Hepatic stellate cell (primary cell): ENCODE results near the gene UBE2D2.
A peak's percentile ranks its signal among the peaks of the same experiment; 100 is the strongest.
"Not testable (repeated sequence)": the region's sequence is repeated elsewhere in the genome, so short reads cannot be mapped to it uniquely, and the experiment has no call there.

Experiments
- DNase-seq: peaks from one replicate; pipeline ENCODE4 v3.0.0; 2011; ENCODE audit warnings: low spot score

The UBE2D2 gene

DNA sequence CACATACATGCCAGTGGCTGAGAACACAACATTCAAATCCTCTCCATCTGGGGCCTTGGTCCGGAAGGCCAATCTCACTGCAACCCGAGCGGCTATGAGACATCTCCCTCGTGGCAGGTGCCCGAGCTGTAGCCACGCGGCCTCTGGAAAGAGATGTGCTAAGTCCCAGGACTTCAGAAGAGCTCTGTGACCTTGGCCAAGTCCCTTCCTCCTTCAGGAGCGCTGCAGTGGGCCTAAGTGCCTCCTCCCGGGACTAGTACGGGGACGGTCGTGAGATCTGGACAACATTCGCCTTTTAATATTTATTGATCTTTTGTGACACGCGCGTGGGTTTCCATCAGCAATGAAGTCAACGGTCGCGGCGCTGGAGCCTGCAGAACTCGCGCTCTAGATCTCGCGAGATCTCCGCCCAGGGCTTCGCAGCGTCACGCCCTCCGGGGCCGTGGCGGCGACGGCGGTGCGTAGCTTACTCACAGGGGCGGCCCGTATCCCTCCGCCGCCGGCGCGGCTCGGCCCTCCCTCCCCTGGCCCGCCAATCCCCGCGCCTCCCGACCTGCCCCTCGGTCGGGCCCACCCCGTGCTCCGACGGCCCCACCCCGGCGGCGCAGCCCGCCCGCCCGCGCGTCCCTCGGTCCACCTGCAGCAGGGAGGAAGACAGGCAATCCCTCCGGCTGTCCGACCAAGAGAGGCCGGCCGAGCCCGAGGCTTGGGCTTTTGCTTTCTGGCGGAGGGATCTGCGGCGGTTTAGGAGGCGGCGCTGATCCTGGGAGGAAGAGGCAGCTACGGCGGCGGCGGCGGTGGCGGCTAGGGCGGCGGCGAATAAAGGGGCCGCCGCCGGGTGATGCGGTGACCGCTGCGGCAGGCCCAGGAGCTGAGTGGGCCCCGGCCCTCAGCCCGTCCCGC is at the start of gene UBE2D2:
Gene UBE2D2, plus strand, starts transcription at position 588 of the 903 bp plus-strand sequence. CDS start 453 bp downstream, outside the sequence.
- peak; percentile 98 for DNase-seq

DNA sequence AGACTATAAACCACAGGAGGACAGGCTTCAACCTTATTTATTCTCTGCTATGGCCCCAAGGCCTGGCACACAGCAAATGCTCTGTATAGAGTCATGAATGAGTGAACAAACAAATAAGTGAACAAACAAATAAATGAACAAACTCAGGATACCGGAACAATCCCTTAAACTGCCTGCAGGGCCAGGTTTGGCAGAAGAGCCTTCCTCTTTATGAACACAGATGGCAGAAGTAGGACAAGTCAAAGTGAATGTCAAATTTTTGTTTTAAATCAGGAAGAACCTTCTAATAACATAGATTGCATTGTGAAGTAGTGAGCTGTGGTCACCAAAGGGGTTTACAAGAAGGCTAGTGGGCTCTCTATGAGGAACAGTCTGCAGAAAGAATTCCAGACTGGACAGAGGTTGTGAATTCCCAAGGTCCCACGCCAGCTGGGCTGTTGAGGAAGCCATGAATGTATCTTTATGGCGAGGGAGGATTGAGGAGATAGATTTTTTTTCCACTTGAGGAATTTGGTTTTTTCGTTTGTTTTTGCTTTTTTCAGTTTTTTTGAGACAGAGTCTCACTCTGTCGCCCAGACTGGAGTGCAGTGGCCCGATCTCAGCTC is 48.3 kb upstream of the UBE2D2 start:
- DNase-seq: no peak

DNA sequence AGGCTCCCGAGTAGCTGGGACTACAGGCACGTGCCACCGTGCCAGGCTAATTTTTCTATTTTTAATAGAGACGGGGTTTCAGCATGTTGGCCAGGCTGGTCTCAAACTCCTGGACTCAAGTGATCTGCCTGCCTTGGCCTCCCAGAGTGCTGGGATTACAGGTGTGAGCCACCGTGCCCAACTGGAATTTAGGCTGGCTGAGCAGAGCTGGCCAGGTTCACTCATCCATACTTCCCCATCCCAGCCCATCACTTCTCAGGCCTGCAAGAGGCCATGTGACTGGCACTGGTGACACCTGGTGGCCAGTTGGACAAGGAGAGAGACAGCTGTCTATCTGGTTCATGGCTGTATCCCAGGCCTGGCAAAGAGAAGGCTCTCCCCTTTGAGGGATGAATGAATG is 47.7 kb upstream of the UBE2D2 start:
- DNase-seq: peak; percentile 74

DNA sequence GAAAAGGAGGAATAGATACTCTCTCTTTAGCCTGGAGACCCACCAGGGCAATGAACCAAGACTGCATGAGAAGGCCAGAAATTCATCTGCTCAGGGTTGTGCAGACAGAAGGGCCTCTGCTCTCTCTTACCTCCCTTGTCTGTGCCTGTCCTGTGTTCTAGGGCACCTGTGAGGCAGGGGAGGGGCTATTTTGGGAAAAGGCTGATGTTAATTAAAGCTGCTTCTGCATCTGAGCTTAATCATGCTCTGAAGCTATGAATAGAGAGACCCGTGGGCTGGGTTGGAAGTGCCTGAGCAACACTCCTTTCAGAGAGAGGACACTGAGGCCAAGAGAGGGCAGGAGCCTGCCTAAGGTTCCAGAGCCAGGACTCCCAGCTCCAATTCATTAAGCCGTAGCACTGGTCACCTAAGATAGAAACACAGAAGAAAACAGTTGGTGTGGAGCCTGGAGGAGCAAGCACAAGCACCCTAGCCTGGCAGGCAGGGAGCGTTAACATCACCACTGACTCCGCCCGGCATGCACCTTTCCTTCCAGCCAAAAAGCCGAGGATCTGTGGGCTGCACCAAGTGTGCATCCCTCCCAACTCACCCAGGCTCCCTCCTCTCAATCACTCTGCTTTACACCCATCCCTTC is 47.2 kb upstream of the UBE2D2 start:
- no peak for DNase-seq

DNA sequence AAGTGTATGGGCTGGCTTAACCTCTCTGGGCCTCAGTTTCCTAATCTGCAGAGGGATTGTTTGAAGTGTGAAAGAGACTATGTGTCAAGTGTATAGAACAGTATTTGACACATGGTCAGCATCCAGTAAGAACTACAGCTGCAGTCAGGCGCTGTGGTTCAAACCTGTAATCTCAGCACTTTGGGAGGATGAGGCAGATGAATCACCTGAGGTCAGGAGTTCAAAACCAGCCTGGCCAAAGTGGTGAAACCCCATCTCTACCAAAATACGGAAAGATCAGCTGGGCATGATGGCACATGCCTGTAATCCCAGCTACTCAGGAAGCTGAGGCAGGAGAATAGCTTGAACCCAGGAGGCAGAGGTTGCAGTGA is 46.7 kb upstream of the UBE2D2 start:
- DNase-seq: no peak

DNA sequence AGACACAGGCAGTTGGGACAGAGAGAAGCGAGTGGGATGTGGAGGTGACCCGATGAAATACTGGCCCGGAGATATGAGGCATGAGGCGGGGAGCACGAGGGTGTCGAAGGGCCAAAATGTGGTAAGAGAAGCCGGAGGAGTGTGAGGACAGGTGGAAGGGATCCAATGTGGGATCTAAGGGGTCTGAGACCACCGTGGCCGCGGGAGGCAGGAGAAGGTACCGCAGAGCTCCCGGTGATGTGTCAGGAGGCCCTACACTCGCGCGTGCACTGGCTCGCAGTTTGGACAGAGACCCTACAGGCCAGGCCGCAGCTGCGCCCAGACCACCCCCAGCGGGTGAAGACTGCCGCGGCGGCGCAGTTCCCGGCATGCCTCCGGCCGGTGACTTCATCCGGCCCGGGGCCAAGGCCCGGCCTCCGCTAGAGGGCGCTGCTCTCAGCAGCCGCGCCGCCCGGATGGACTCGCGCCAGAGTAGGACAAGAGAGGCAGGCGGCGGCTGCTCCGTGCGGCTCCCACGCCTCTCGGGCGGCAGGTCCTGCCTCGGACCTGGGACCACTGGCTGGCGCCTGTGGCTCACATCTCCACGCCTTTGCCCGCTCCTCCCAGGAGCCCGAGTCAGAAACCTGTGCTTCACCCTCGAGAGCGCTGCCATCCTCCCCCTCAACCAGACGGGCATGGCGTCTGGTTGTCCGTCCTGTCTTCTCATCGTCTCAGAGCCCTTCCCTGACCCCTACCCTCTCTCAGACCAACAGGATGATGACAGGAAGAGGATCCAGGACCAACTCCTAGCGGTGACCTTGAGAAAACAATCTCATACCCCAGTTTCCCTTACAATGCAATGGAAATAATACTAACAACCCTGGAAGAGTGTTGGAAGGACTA is 43.2 kb upstream of the UBE2D2 start:
- peak; percentile 93 for DNase-seq

DNA sequence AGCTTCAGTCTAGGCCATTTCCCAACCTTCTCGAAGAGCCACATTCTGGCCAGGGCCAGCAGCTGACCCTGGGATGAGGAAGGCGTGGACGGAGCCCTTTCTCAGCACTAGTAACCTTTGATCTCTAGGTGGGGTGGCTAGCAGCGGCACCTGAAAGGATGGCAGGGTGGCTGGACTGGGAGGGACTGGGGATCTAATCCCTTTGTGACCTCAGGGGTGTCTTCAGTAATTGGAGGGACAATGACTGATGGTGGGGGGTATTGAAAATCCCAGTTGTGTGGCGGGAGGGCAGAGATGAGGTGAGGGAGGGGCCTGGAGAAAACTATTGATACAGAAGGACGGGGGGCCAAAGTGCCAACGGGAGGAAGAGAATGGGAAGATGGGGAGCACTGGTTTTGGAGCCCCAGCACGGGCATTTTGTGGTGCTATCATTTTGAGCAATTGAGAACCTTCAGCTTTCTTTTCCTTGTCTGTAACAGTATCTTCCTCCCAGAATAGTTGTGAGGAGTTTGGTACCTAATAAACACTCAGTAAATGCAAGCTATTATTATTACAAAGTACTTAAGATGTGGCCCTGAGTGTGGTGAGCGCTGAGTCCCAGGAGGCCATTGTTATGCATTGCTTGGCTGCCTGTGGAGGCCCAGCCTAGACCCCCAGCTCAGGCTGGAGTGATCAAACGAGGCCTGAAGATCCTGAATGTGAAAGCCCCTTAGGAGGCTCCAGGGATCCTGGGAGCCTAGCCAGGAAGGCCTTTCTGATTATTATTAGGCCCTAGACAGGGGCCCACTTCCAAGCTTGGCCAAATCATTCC is 37.3 kb upstream of the UBE2D2 start:
- no peak for DNase-seq

DNA sequence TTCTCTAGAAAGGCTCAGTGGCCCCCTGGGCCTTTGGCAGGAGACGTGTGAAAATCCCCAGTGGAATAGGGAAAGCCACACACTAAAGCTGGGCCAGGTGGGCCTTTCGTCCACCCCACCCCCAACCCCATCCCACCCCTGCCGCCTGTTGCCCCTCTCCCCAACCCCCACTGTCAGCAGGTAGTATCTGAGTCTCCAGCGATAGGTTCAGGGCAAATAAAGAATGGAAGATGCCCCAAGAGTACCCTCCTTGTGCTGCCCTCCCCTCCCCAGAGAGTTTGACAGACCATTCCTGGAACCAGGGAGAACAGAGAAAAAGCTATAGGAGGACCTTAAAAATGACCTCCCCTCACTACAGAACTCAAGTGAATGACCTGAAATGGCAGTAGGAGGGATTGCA is 36.7 kb upstream of the UBE2D2 start:
- DNase-seq: no peak

DNA sequence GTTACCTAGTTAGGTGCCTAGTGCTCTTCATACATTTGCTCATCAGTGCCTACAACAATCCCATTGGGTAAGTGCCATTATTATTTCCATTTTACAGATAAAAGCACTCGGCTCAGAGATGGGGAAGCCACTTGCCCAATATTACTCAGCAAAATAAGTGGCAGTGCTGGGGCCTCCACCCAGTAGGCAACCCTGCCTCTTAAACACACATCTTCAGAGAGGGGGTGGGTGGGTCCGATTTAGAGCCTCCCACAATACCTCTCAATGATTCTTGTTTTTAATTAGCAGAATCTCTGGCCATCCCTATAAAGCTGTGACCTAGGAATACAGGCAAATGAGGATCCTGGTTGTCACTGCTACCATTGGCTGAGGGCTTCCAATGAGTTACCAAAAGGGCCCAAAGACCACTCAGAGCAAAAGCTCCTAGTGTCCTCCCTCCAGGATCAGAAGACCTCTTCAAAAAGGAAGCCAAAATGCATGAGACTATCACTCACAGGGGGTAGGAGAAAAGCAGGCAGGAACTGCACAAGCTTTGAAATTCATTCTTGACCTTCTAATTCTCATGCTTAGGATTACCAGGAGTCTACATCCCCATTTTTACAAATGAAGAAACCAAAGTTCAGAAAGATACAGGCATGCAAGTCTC is 36.1 kb upstream of the UBE2D2 start:
- no peak for DNase-seq

DNA sequence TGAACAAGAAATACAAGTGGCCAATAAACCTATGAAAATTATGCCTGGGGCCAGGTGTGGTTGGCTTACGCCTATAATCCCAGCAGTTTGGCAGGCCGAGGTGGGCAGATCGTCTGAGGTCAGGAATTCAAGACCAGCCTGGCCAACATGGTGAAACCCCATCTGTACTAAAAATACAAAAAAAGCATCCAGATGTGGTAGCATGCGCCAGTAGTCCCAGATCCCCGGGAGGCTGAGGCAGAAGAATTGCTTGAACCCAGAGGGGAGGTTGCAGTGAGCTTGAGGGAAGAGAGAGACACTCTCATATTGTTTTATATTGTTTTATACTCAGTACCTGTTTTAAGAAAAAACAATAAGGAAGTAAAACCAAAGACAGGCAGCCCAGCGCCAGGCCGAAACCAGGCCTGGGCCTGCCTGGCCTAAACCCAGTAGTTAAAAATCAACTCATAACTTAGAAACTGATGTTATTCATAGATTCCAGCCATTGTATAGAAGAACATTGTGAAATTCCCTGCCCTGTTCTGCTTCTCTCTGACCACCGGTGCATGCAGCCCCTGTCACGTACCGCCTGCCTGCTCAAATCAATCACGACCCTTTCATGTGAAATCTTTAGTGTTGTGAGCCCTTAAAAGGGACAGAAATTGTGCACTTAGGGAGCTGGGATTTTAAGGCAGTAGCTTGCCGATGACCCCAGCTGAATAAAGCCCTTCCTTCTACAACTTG is 35.4 kb upstream of the UBE2D2 start:
- DNase-seq: not testable (repeated sequence)

DNA sequence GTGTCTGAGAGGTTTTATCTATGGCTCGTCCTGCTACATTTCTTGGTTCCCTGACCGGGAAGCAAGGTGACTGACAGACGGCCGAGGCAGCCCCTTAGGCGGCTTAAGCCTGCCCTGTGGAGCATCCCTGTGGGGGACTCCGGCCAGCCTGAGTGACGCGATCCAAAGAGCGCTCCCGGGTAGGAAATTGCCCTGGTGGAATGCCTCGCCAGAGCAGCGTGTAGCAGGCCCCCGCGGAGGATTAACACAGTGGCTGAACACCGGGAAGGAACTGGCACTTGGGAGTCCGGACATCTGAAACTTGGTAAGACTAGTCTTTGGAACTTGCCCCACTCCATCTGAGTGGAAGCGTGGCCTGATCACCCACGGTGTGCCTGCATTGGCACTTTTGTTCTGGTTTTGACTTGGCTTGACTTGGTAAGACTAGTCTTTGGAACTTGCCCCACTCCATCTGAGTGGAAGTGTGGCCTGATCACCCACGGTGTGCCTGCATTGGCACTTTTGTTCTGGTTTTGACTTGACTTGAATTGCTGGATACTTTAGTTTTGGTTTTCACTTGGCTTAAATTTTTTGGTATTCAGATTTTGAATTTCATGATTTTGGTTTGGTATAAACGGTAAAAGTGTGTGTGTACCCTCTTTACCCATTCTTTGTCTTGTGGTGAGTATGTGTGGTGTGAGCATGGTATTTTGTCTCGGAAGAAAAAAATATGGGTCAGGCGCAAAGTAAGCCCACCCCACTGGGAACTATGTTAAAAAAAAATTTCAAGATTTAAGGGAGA is 34.6 kb upstream of the UBE2D2 start:
- DNase-seq: not testable (repeated sequence)

DNA sequence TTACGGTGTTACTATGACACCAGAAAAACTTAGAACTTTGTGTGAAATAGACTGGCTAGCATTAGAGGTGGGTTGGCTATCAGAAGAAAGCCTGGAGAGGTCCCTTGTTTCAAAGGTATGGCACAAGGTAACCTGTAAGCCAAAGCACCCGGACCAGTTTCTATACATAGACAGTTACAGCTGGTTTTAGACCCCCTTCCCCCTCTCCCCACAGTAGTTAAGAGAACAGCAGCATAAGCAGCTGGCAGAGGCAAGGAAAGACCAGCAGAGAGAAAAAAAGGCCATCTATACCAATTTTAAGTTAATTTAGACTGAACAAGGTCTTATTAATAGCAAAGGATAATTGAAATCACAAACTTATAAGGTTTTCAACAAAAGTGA is 34.1 kb upstream of the UBE2D2 start:
- DNase-seq: not testable (repeated sequence)

DNA sequence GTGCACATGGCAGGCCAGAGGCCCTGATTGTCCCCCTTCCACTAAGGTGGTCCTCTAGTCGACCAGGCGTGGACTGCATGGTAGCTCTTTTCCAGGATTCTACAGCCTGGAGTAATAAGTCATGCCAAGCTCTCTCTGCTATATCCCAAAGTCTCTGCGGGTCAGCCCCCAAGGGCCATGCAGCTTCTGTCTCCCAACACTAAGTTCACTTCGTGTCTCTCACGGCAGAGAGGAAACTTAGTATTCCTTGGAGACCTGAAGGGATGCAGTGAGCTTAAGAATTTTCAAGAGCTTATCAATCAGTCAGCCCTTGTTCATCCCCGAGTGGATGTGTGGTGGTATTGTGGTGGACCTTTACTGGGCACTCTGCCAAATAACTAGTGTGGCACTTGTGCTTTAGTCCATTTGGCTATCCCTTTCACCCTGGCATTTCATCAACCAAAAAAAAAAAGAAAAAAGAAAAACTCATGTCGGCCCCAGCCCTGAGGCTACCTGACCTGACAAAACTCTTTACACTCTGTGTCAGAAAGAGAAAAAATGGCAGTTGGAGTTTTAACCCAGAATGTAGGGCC is 33.2 kb upstream of the UBE2D2 start:
- DNase-seq: not testable (repeated sequence)

DNA sequence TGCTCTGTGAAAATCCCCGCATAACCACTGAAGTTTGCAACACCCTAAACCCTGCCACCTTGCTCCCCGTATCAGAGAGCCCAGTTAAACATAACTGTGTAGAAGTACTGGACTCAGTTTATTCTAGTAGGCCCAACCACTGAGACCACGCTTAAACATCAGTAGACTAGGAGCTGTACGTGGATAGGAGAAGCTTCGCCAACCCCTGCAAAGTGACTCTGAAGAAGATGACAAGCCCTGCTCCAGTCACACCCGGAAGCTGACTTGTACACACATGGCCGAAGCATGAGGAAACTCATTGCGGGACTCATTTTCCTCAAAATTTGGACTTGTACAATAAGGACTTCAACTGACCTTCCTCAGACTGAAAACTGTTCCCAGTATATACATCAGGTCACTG is 32.4 kb upstream of the UBE2D2 start:
- not testable (repeated sequence) for DNase-seq

DNA sequence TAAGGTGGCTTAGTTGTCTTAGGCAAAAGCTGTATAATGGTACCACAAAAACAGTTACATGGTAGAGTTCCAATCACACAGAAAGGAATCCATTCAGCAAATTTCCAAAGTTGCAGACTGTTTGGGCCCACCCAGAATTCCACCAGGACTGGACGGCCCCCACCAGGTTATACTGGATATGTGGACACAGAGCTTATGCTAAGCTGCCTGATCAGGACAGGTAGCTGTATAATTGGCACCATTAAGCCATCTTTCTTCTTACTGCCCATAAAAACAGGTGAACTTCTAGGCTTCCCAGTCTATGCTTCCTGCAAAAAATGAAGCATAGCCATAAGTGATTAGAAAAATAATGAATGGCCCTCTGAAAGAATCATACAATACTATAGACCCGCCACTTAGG is 31.1 kb upstream of the UBE2D2 start:
- not testable (repeated sequence) for DNase-seq

DNA sequence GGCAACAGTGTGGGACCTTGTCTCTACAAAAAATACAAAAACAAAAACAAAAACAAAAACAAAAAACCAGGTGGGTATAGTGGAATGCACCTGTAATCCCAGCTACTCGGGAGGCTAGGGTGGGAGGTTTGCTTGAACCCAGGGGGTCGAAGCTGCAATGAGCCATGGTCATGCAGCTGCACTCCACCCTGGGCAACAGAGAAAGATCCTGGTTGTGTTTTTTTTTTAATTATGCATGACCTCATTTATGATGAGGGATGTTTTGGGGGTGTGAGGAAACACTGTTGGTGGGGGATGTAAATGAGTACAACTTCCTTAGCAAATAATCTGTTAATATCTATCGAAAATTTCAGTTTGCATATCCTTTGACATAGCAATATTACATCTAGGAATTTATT is 29.4 kb upstream of the UBE2D2 start:
- no peak for DNase-seq

DNA sequence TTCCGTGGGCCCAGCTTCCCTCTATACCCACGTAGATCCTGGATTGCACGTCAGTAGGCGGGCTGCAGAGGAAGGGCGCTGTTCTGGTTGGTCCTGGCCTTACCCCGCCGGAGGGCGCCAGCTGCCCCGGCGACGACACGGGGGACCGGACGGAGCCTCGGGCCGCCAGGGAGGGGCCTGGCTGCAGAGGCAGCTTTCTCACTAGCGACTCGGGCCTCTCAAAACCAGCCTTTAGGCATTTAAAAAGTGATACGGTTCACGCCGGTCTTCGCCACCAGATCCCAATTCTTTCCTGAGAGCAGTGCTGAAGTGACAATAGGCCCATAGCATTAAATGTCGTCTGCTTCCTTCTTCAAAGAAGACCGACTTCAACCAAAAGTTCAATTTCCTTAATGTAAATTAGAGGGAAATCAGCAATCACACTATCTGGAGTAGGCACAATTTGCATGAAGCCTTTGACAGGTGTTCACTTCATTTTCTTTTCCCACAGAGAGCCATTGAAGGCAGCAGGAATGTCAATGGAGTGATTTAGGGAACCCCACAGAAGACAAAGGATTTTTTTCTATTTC is 17.6 kb upstream of the UBE2D2 start:
- DNase-seq: peak; percentile 44

DNA sequence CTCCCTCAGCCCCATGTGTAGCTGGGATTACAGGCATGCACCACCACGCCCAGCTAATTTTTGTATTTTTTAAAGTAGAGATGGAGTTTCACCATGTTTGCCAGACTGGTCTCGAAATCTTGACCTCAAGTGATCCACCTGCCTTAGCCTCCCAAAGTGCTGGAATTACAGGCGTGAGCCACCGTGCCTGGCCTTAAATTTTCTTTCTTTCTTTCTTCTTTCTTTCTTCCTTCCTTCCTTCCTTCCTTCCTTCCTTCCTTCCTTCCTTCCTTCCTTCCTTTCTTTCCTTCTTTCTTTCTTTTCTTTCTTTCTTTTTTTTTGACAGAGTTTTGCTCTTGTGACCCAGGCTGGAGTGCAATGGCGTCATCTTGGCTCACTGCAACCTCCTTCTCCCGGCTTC is 14.5 kb upstream of the UBE2D2 start:
- DNase-seq: not testable (repeated sequence)
